ENCODE data around the gene MRPL44.

- no peak for TF ChIP-seq CTCF (IDR thresholded peaks at IDR 0.05)
- TF ChIP-seq POLR2A (IDR thresholded peaks at IDR 0.05): no peak
Measured at GRCh38 chr2:223980397-223980735, 23.1 kb downstream of the MRPL44 start.

Measured in heart left ventricle (tissue), 13 donors.